Astrocyte (in vitro differentiated cells and primary cell): Measurements from ENCODE around the gene AGBL4.

ENCODE experiments used
- EZH2 ChIP-seq: IDR thresholded peaks from 2 replicates; pipeline ENCODE4 v1.6.1; 2012; ENCODE audit warnings: mild to moderate bottlenecking, low read length, inconsistent platforms; ENCODE audit not compliant: insufficient read depth
- TF ChIP-seq, protein P1 (sequence below): IDR thresholded peaks from 2 replicates; pipeline ENCODE4 v1.5.1; 2011; ENCODE audit warnings: low read depth, mild to moderate bottlenecking, inconsistent platforms, low read length, moderate library complexity; ENCODE audit not compliant: insufficient read depth

DNA sequence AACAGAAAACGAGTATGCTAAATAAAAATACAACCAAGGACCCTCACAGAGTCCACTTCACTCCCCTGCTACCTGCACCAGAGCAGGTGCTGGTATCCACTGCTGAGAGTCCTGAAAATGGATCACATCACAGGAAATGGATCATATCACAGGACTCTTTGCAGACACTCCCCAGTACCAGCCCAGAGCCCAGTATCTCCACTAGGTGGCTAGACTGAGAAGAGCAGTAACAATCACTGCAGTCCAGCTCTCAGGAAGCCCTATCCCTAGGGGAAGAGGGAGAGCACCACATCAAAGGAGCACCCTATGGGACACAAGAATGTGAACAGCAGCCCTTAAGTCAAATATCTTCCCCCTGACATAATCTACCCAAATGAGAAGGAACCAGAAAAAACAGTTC lies 28.0 kb downstream of the AGBL4 start:
- TF ChIP-seq EZH2 = no peak
- TF ChIP-seq, protein P1, sequence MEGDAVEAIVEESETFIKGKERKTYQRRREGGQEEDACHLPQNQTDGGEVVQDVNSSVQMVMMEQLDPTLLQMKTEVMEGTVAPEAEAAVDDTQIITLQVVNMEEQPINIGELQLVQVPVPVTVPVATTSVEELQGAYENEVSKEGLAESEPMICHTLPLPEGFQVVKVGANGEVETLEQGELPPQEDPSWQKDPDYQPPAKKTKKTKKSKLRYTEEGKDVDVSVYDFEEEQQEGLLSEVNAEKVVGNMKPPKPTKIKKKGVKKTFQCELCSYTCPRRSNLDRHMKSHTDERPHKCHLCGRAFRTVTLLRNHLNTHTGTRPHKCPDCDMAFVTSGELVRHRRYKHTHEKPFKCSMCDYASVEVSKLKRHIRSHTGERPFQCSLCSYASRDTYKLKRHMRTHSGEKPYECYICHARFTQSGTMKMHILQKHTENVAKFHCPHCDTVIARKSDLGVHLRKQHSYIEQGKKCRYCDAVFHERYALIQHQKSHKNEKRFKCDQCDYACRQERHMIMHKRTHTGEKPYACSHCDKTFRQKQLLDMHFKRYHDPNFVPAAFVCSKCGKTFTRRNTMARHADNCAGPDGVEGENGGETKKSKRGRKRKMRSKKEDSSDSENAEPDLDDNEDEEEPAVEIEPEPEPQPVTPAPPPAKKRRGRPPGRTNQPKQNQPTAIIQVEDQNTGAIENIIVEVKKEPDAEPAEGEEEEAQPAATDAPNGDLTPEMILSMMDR = no peak
